Left kidney (tissue), 2 donors: ENCODE data around the gene FALEC. TPM values are rescaled to one million over a fixed set of nuclear protein-coding genes. Genes with fewer than 3 reads are reported as not detected.
A peak's percentile ranks its signal among the peaks of the same experiment; 100 is the strongest.
"Not testable (repeated sequence)": the region's sequence is repeated elsewhere in the genome, so short reads cannot be mapped to it uniquely, and the experiment has no call there.

Experiments used
- DNase-seq: peaks from one replicate; pipeline ENCODE4 v3.0.0-alpha.2; 2013
- polyA plus RNA-seq: library from polyadenylated mRNA; unstranded; fragments of 120-200 nt; gene quantifications from one replicate; pipeline ENCODE4 v1.2.1, GENCODE V29; 2013; ENCODE audit not compliant: insufficient read length

Gene FALEC
- polyA plus RNA-seq, 1 donor: 0.83 TPM

DNA sequence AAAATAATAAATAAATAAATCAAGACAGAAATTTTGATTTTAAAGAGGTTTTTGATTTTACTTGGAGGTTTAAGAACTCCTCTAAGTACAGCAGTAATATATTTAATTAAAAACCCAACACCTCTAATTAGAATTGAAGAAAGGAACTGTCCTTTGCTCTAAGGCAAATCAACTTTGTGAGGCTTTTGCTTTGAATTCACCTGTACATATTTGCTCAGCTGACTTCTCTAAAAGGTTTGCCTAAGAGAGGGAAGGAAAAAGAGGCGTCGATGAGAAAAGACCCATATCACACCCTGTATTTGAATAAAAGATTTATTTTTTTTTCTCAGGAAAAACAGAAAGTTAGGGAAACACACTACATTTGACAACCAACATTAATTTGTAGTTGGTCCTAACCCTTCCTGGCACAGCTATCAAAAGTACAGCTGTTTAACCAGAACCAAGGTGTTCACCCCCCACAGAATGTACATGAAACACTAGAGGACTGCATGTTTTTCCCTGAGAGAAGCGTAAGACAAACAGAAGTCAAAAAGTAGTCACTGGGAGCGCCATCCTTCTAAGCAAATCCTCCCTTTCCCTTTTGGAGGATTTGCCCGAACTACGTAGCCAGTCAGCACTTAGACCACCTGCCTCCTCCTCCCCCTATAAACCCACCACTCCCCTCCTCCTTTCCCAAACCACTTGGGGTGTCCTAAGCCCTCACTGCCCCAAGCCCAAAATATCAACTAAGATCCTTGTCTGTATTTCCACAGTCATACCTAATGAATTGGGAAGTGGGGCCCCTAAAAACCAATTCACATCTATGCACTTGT is 58.9 kb downstream of the FALEC start:
- no peak for DNase-seq

DNA sequence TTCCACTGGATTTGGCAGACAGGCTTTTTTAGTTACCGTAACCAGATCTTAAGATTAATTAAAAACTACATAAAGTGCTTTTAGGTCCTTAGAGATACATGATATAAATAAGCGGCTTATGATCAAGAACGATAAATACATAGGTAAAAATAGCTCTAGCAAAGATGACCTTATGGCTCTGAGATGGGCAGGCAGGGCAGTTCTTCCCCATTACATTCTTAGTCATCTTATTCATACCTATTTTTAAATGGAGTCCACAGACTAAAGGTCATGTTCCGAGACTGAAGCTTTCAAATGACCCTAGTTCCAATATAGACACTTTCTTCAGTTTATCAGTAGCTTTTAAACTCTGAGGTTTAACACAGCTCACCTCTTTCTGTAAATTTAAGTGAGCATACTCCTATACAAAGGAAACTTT is 59.5 kb downstream of the FALEC start:
- no peak for DNase-seq

DNA sequence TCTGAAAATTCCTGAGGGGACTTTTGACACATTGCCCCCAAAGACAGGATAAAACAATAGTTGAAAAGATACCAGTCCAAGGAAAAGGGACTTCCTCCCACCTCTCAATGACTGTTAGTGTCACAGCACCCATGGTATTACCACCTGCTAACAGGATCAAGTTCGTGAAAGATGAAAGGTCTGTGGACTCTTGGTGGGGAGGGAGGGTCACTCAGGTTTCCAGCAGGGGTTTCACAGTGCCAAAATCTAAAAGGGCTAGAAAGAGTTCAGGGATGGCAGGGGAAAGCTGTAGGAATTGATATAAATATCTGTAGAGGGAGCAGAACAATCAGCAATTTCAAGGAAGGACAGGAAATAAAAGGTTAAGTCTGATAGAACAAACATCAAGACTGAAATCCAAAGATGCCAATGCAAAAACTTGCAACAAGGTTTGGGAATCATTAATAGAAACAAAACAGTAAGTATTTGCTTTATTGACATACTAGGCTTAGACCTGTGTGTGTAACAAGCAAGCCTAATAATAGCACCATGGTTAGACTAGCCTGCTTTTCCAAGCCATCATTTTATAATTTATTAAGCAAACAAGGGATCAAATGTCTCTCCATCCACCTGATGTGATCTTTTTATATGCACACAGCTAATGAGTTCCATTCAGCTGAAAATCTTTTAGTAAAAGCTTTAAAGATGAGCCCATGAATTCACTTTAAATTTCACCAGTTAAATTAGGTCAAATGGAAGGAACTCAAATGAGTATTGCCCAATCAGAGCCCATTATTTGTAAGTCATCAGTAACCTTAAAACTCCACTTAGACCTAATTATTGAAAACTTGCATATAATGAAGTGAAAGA is 60.2 kb downstream of the FALEC start:
- DNase-seq: no peak

DNA sequence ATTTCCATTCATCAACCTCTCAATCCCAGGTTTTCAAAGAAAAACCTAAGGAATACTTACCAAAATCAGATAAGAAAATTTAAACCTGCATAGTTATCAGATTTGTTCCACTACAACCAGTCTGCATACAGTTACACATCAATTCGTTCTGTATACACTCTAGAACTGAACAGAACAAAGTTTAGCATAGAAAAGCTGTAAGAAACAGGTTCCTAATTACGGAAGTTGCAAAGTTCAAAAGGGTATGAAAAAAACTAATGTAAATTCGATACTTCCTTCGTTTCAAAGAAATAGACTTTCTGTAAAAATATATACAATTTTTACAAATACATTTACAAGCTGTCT is 60.8 kb downstream of the FALEC start:
- no peak for DNase-seq

DNA sequence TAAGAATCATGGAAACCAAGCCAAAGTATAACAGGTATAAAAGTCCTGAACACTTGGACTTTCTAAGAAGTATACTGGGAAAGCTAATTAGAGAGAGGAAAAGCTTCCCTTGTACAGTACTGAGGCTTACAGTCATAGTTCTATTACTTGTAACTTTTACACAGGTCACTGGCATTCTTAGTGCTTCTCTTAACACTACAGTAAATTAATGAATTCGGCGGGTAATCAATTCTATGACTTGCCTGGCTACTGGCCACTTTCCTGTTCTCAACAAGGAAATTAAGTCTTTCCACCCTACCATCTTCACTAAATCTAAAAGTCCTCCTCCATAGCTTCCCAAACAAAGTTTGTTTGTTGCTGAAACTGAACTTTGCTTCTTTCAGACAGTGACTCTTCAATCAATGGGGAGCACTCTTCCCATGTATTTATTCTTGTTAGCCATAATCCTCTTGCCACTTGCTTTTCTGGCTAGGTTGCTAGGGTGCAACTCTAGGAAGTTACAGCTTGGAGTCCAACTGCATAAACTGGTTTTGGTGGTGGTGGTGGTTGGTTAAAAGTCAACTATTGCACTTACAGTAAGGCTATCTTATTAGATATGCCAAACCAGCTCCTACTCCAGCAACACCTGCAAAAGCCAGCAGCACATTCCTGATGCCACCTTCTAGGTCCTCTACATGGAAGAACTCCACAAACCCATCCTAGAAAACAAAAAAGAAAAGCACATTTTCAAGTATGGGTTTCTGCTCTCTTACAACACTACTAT is 61.4 kb downstream of the FALEC start:
- no peak for DNase-seq

- no peak for DNase-seq
Measured at GRCh38 chr1:150577557-150578271, 62.2 kb downstream of the FALEC start.

DNA sequence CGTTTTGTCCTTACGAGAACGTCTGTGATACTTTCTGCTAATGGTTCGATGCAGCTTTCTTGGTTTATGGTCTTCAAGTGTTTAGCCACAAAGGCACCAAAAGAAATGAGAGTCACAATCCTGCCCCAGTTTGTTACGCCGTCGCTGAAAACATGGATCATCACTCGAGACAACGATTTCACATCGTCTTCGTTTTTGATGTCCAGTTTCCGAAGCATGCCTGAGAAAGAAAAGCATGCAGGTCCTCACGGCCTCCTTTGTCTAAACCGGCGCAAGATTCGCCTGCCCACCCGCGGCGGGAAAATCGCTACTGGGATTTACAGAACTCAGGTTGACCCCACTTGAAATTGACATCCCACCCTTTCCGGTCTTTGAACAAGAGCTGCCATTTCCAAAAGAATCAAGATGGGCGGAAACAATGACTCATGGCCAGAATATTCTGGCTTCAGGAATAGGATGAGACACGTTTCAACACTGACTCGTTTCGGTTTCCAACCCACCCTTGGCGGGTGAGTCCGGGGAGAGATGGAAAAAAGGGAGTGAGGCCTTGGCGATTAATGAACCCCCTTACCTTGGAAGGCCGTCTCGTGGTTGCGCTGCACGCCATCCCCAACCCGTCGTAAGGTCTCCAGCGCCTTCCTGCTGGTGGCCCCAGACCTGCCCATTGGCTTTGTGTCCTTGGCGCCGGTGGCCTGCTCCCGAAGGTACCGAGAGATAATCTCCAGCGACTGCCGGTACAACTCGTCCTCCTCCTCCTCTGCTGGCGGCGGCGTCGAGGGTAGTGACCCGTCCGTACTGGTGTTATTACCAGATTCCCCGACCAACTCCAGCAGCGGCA is 62.9 kb downstream of the FALEC start:
- DNase-seq: no peak

- DNase-seq: peak; percentile 94
Measured at GRCh38 chr1:150579110-150579944, 63.8 kb downstream of the FALEC start, which contains the start of gene MCL1. TSS of gene MCL1 (minus strand) at chr1:150579610. CDS start at chr1:150579530, 80 bp downstream.

DNA sequence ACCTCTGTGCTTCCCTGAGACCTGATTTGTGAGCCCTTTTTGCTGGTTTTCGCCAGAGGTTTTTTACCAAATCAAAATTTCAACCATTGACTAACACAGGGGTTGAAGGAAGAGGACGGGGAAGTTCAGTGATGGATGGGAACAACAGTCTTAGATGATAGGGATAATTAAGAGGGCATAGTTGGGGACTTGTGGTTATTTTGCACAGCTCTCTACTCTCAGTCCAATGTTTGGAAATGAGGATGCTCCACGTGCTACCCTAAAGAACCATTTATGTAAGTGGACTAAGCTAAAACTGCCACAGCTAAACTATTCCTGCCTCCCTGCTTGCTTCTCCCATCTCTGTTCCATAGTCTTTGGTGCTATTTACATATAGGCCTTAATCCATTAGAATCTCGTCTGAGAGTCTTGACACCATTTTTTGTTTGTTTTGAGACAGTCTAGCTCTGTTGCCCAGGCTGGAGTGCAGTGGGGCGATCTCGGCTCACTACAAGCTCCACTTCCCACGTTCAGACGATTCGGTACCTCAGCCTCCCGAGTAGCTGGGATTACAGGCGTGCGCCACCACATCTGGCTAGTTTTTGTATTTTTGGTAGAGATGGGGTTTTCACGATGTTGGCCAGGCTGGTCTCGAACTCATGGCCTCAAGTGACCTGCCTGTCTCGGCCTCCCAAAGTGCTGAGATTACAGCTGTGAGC is 64.5 kb downstream of the FALEC start:
- DNase-seq: no peak

- not testable (repeated sequence) for DNase-seq
Measured at GRCh38 chr1:150580966-150581365, 65.4 kb downstream of the FALEC start.

GRCh38 chr1:150581437-150581836 is 65.9 kb downstream of the FALEC start:
- not testable (repeated sequence) for DNase-seq

- DNase-seq: not testable (repeated sequence)
Measured at GRCh38 chr1:150581962-150582361, 66.4 kb downstream of the FALEC start.

DNA sequence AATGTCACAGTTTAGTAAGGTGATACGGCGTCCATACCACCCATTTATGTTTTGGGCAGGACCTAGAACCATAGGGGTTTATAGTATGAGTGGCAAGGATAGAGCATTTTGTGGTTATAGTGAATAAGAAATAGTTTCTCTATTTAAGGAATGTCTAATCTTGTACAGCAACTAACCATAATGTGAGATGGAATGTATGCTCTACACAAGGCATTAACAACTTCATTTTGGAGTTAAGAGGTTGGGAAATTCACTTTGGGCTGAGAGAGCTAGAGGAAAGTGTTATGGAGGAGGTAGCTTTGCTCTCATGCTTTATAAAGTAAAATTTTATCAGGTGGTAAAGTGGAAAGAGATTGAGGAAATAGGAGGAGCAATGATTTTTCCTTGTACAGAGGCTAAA is 66.8 kb downstream of the FALEC start:
- no peak for DNase-seq

Other genes starting within 250 kb of the FALEC start
- 184 TPM for gene APH1A, start 246.7 kb upstream of the FALEC start, polyA plus RNA-seq
- gene C1orf54, start 243.0 kb upstream of the FALEC start, polyA plus RNA-seq: 45.3 TPM
- 9.3 TPM for gene CIART, start 233.2 kb upstream of the FALEC start, polyA plus RNA-seq
- 65.9 TPM for gene MRPS21, start 221.9 kb upstream of the FALEC start, polyA plus RNA-seq
- gene PRPF3, start 194.2 kb upstream of the FALEC start, polyA plus RNA-seq: 129 TPM
- gene RPRD2, start 151.6 kb upstream of the FALEC start, polyA plus RNA-seq: 58.3 TPM
- 28.8 TPM for gene TARS2, start 28.3 kb upstream of the FALEC start, polyA plus RNA-seq
- 11.9 TPM for gene ECM1, start 7.6 kb upstream of the FALEC start, polyA plus RNA-seq
- 10.4 TPM for gene ADAMTSL4, start 33.7 kb downstream of the FALEC start, polyA plus RNA-seq
- 200 TPM for gene MCL1, start 63.9 kb downstream of the FALEC start, polyA plus RNA-seq
- gene ENSA, start 113.9 kb downstream of the FALEC start, polyA plus RNA-seq: 224 TPM
- 42.6 TPM for gene GOLPH3L, start 181.4 kb downstream of the FALEC start, polyA plus RNA-seq
- not detected for gene HORMAD1, start 205.1 kb downstream of the FALEC start, polyA plus RNA-seq